EL (cell line): Measurements from ENCODE around the gene CD46.

ENCODE experiments used
- DNase-seq: peaks from one replicate; pipeline ENCODE4 v3.0.0-alpha.2; 2016

Gene CD46

DNA sequence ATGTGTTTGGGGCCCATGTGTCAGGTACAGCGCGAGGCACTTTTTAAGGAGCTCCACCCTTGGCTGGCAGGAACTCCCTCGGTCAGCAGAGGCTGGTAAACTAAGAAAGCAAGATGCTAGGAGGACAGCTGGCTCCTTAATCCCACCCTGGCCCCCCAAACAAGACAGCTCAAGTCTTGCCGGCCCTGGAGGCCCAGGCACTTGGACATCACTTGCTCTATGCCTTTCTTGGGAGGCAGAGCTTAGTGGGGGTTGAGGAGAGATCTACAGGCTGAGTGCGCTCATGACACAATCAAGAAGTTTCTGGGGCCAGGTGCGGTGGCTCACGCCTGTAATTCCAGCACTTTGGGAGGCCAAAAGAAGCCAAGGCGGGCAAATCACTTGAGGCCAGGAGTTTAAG, 80.9 kb downstream of the CD46 start:
- DNase-seq: no peak

- DNase-seq: no peak
Measured at GRCh38 chr1:207833381-207833780, 81.5 kb downstream of the CD46 start.

DNA sequence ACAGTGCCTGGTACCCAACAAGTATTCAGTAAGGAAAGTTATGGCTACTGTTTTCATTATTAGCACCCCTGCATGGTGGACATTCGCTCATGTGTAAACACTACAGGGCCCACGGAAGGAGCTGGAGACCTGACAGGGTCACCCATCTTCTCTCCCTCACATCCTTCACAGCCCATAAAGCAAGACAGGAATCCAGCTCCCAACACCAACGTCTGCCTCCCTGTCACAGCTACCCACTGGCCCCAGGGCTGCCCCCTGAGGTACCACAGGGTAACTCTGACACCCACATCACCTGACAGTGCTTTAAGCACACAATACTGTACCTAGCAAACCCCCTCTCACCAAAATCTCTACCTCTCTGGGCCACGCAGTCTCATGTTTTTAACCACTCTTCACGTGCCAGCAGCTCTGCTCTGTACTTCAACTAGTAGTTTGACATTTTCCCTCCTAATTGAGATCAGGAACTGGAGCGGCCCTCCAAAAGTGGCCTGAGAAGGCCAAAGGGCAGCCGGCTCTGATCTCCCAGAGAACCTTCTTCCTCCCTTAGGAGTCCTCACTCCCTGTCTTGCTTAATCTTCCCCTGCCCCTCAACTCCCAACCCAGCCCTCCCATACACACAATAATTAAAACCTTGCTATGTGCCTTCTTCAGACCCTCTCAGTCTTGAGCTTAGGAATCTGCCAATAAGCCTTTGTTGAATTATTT, 82.3 kb downstream of the CD46 start:
- no peak for DNase-seq

GRCh38 chr1:207835958-207836357, 84.1 kb downstream of the CD46 start:
- DNase-seq: no peak

- DNase-seq: no peak
Measured at GRCh38 chr1:207836591-207837347, 84.9 kb downstream of the CD46 start.

GRCh38 chr1:207837673-207838072, 85.8 kb downstream of the CD46 start:
- DNase-seq: no peak

GRCh38 chr1:207838156-207839082, 86.6 kb downstream of the CD46 start:
- no peak for DNase-seq

DNA sequence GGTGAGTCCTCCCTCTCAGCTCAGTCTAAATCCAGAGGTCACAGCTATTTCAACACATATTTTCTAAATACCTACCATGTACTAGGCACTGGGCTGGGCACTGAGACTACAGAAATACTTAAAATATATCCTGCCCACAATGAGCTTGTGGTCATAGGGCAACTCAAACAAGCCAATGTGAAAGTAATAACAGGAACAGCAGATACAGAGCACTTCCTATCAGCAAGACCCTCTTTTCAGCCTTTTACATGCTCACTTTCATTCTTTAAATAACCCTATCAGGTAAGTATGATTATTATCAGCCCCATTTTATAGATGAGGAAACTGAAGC, 87.2 kb downstream of the CD46 start:
- no peak for DNase-seq

GRCh38 chr1:207840380-207840779, 88.5 kb downstream of the CD46 start:
- DNase-seq: no peak

DNA sequence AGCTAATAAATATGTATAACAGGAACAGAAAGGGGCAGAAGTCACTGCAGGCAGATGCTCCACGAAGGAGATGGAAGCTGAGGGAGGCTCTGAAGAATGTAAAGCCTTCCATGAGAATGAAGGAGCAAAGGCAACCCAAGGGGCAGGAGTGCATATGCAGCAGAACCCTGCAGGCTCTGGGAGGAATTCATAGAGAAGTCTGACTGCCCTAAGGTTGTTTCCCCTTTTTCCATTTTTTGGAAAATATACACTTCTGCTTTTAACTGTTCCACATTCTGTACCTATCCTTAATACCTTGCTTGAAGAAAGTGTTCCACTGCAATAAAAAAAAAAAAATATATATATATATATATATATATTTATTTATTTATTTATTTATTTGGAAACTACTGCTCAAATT, 89.4 kb downstream of the CD46 start:
- DNase-seq: no peak

- DNase-seq: no peak
Measured at GRCh38 chr1:207841901-207842300, 90.0 kb downstream of the CD46 start.

GRCh38 chr1:207842506-207842905, 90.7 kb downstream of the CD46 start:
- DNase-seq: no peak

DNA sequence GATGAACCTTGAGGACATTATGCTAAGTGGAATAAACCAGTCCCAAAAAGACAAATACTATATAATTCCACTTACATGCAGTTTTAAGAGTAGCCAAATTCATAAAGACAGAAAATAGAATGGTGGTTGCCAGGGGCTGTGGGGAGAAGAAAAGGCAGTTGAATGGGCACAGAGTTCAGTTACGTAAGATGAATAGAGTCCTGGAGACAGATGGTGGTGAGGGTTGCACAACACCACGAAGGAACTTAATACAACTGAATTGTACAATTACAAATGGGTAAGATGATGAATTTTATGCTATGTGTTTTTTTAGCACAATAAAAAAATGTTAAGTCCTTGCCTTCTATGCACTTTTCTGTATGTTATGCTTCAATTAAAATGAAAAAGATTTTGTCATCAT, 92.5 kb downstream of the CD46 start:
- no peak for DNase-seq
